HG03460 (cell line): ENCODE data around the gene SAA4.
A peak's percentile ranks its signal among the peaks of the same experiment; 100 is the strongest.
"Not testable (repeated sequence)": the region's sequence is repeated elsewhere in the genome, so short reads cannot be mapped to it uniquely, and the experiment has no call there.

Experiments
- ATAC-seq: cut with Tn5 transposase; IDR thresholded peaks from one replicate; pipeline ENCODE4 v1.9.1; 2021; ENCODE audit not compliant: unreplicated experiment

The SAA4 gene

GRCh38 chr11:18247191-18247581, 10.6 kb upstream of the SAA4 start:
- ATAC-seq: peak; percentile 4

GRCh38 chr11:18246379-18247190, 10.0 kb upstream of the SAA4 start:
- peak; percentile 83 for ATAC-seq

- ATAC-seq: no peak
These were observed 8.8 kb upstream of the SAA4 start for GRCh38 chr11:18245396-18245795.

GRCh38 chr11:18243783-18244362, 7.3 kb upstream of the SAA4 start:
- no peak for ATAC-seq

GRCh38 chr11:18239655-18240054, 3.1 kb upstream of the SAA4 start:
- ATAC-seq: no peak

GRCh38 chr11:18235394-18236334, 938 bp downstream of the SAA4 start:
- ATAC-seq: no peak

GRCh38 chr11:18233912-18234311, 2.7 kb downstream of the SAA4 start:
- no peak for ATAC-seq

- no peak for ATAC-seq
These were observed 5.7 kb downstream of the SAA4 start for GRCh38 chr11:18230859-18231258.

- ATAC-seq: peak; percentile 94
These were observed 7.1 kb downstream of the SAA4 start for GRCh38 chr11:18229501-18229900.

GRCh38 chr11:18225913-18226312, 10.7 kb downstream of the SAA4 start:
- no peak for ATAC-seq

GRCh38 chr11:18223591-18224387, 12.8 kb downstream of the SAA4 start:
- no peak for ATAC-seq

GRCh38 chr11:18222814-18223421, 13.7 kb downstream of the SAA4 start:
- no peak for ATAC-seq

- ATAC-seq: no peak
These were observed 15.2 kb downstream of the SAA4 start for GRCh38 chr11:18221274-18221876.

- ATAC-seq: no peak
These were observed 27.5 kb downstream of the SAA4 start for GRCh38 chr11:18209058-18209457.

GRCh38 chr11:18204771-18205170, 31.8 kb downstream of the SAA4 start:
- ATAC-seq: no peak

- no peak for ATAC-seq
These were observed 32.4 kb downstream of the SAA4 start for GRCh38 chr11:18204220-18204619.

- no peak for ATAC-seq
These were observed 32.9 kb downstream of the SAA4 start for GRCh38 chr11:18203723-18204122.

GRCh38 chr11:18197738-18198137, 38.9 kb downstream of the SAA4 start:
- not testable (repeated sequence) for ATAC-seq

- ATAC-seq: no peak
These were observed 40.1 kb downstream of the SAA4 start for GRCh38 chr11:18196532-18196931.

GRCh38 chr11:18193010-18193409, 43.6 kb downstream of the SAA4 start:
- no peak for ATAC-seq
